ENCODE results near the gene ROR2. TPM values are rescaled to one million over a fixed set of nuclear protein-coding genes. Genes with fewer than 3 reads are reported as not detected.
"Not testable (repeated sequence)": the region's sequence is repeated elsewhere in the genome, so short reads cannot be mapped to it uniquely, and the experiment has no call there.

ROR2 gene
- polyA plus RNA-seq, 3 donors = 14.1 to 17.3 (median 14.2) TPM

- no peak for DNase-seq (ENCODE audit: low read depth in 3 of 3, low spot score in 2 of 3)
These were observed 145.9 kb downstream of the ROR2 start for GRCh38 chr9:91803970-91804752.

- DNase-seq (ENCODE audit: low read depth in 3 of 3, low spot score in 2 of 3) = no peak
These were observed 146.7 kb downstream of the ROR2 start for GRCh38 chr9:91803151-91803940.

- no peak for DNase-seq (ENCODE audit: low read depth in 3 of 3, low spot score in 2 of 3)
These were observed 147.6 kb downstream of the ROR2 start for GRCh38 chr9:91802391-91802790.

- no peak for DNase-seq (ENCODE audit: low read depth in 3 of 3, low spot score in 2 of 3)
These were observed 149.5 kb downstream of the ROR2 start for GRCh38 chr9:91800473-91801030.

- DNase-seq (ENCODE audit: low read depth in 3 of 3, low spot score in 2 of 3) = no peak
These were observed 150.8 kb downstream of the ROR2 start for GRCh38 chr9:91799113-91799744.

- not testable (repeated sequence) for DNase-seq (ENCODE audit: low read depth in 3 of 3, low spot score in 2 of 3)
These were observed 151.5 kb downstream of the ROR2 start for GRCh38 chr9:91798273-91799112.

- DNase-seq (ENCODE audit: low read depth in 3 of 3, low spot score in 2 of 3) = not testable (repeated sequence)
These were observed 152.5 kb downstream of the ROR2 start for GRCh38 chr9:91797517-91797916.

GRCh38 chr9:91796516-91796915 is 153.5 kb downstream of the ROR2 start:
- not testable (repeated sequence) for DNase-seq (ENCODE audit: low read depth in 3 of 3, low spot score in 2 of 3)

- DNase-seq (ENCODE audit: low read depth in 3 of 3, low spot score in 2 of 3) = no peak
These were observed 154.3 kb downstream of the ROR2 start for GRCh38 chr9:91795598-91796241.

GRCh38 chr9:91793371-91793770 is 156.7 kb downstream of the ROR2 start:
- not testable (repeated sequence) for DNase-seq (ENCODE audit: low read depth in 3 of 3, low spot score in 2 of 3)

GRCh38 chr9:91790917-91791316 is 159.1 kb downstream of the ROR2 start:
- DNase-seq (ENCODE audit: low read depth in 3 of 3, low spot score in 2 of 3) = no peak

GRCh38 chr9:91789941-91790340 is 160.1 kb downstream of the ROR2 start:
- DNase-seq (ENCODE audit: low read depth in 3 of 3, low spot score in 2 of 3) = no peak

GRCh38 chr9:91787931-91788330 is 162.1 kb downstream of the ROR2 start:
- DNase-seq (ENCODE audit: low read depth in 3 of 3, low spot score in 2 of 3) = no peak

- DNase-seq (ENCODE audit: low read depth in 3 of 3, low spot score in 2 of 3) = no peak
These were observed 163.7 kb downstream of the ROR2 start for GRCh38 chr9:91786132-91786896.

GRCh38 chr9:91785447-91785842 is 164.6 kb downstream of the ROR2 start:
- DNase-seq (ENCODE audit: low read depth in 3 of 3, low spot score in 2 of 3) = no peak

GRCh38 chr9:91784673-91785446 is 165.2 kb downstream of the ROR2 start:
- DNase-seq (ENCODE audit: low read depth in 3 of 3, low spot score in 2 of 3) = no peak

GRCh38 chr9:91783876-91784672 is 166.0 kb downstream of the ROR2 start:
- no peak for DNase-seq (ENCODE audit: low read depth in 3 of 3, low spot score in 2 of 3)

All from right renal cortex interstitium (tissue), 3 donors.